ENCODE results near the gene MAGI2. TPM values are rescaled to one million over a fixed set of nuclear protein-coding genes. Genes with fewer than 3 reads are reported as not detected.

The MAGI2 gene
- total RNA-seq, 4 donors from 2014 or later = 0.98 to 4.8 (median 2.5) TPM

- no peaks in the 10 kb centered on the region for H3K9me3 ChIP-seq
- H3K27ac ChIP-seq = no peak overlapping the region
- no peaks in the 10 kb centered on the region for H3K4me1 ChIP-seq
- no peak for TF ChIP-seq POLR2A (IDR thresholded peaks at IDR 0.05)
- TF ChIP-seq POLR2AphosphoS5 (IDR thresholded peaks at IDR 0.05) = no peak
- TF ChIP-seq, protein P1, sequence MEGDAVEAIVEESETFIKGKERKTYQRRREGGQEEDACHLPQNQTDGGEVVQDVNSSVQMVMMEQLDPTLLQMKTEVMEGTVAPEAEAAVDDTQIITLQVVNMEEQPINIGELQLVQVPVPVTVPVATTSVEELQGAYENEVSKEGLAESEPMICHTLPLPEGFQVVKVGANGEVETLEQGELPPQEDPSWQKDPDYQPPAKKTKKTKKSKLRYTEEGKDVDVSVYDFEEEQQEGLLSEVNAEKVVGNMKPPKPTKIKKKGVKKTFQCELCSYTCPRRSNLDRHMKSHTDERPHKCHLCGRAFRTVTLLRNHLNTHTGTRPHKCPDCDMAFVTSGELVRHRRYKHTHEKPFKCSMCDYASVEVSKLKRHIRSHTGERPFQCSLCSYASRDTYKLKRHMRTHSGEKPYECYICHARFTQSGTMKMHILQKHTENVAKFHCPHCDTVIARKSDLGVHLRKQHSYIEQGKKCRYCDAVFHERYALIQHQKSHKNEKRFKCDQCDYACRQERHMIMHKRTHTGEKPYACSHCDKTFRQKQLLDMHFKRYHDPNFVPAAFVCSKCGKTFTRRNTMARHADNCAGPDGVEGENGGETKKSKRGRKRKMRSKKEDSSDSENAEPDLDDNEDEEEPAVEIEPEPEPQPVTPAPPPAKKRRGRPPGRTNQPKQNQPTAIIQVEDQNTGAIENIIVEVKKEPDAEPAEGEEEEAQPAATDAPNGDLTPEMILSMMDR (IDR thresholded peaks at IDR 0.05) = no peak
- TF ChIP-seq EP300 (IDR thresholded peaks at IDR 0.05) = no peak
- DNase-seq (ENCODE audit: low spot score in 2 of 2) = no peak
- WGBS = 57% methylated on average over 3 of the region's 3 CpGs
- no peaks in the 10 kb centered on the region for H3K27me3 ChIP-seq
- no peak overlapping the region for H3K4me3 ChIP-seq
- no peaks in the 10 kb centered on the region for H3K36me3 ChIP-seq
Measured at GRCh38 chr7:78345979-78346378, 1107.5 kb downstream of the MAGI2 start.

DNA sequence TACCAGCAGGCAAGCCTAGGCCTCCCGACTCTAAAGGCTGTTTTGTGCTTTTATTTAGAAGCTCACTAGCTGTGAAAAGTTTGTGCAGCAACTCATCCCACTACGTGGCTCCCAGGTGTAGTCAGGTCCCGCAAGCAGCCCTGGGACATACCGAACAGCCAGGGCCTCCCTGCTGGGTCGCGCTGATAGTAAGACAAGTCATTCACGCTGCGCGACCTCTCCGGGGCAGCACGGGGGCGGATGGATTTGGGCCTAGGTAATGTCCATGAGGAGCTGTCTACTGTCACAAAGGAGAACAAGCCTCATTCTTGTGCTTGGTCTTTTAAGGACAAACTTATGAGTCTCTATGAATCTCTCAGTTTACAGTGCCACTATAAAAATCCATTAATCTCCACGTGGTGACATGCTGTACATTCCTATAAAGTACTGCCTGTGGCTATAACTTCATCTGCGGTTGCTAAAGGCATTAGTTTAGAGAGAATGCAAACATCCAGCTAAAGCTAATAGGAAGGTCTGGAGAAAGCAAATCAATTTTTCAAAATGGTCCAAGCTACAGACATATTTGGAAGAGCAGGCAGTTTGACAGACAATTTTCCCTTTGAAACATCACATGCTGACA is 1108.1 kb downstream of the MAGI2 start:
- H3K9me3 ChIP-seq = no peaks in the 10 kb centered on the region
- DNase-seq (ENCODE audit: low spot score in 2 of 2) = no peak
- 68% methylated on average over 13 of the region's 14 CpGs for WGBS
- no peaks in the 10 kb centered on the region for H3K36me3 ChIP-seq
- no peak overlapping the region for H3K27ac ChIP-seq
- no peaks in the 10 kb centered on the region for H3K4me1 ChIP-seq
- TF ChIP-seq, protein P1 (IDR thresholded peaks at IDR 0.05) = no peak
- no peak for TF ChIP-seq EP300 (IDR thresholded peaks at IDR 0.05)
- TF ChIP-seq POLR2AphosphoS5 (IDR thresholded peaks at IDR 0.05) = no peak
- TF ChIP-seq POLR2A (IDR thresholded peaks at IDR 0.05) = no peak
- H3K4me3 ChIP-seq = no peak overlapping the region
- H3K27me3 ChIP-seq = no peaks in the 10 kb centered on the region

DNA sequence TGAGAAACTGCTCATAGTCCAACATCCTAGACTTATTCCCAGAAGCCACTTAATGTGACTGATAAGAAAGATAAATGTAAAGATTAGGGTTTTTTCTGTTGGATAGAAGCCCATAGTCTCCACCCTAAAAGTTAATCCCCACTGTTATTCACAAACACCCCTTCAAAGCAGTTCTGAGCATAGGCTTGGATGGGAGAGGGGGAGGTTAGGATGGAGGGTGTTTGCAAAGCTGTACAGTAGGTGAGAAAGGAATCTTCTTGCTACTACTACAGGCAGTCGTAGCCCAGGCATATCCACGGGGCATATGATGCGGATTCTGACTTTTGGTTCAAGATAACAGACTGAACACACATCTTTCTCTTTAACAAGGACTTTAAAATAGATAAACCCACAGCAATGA is 1119.0 kb downstream of the MAGI2 start:
- WGBS = 68% methylated on average over 3 of the region's 3 CpGs
- no peak for DNase-seq (ENCODE audit: low spot score in 2 of 2)
- H3K9me3 ChIP-seq = no peaks in the 10 kb centered on the region
- no peaks in the 10 kb centered on the region for H3K27me3 ChIP-seq
- no peak overlapping the region for H3K4me3 ChIP-seq
- no peak overlapping the region for H3K27ac ChIP-seq
- no peaks in the 10 kb centered on the region for H3K36me3 ChIP-seq
- peaks cover 4% of the 10 kb centered on the region for H3K4me1 ChIP-seq
- TF ChIP-seq EP300 (IDR thresholded peaks at IDR 0.05) (no peak), POLR2A (IDR thresholded peaks at IDR 0.05) (no peak), POLR2AphosphoS5 (IDR thresholded peaks at IDR 0.05) (no peak)
- TF ChIP-seq, protein P1 (IDR thresholded peaks at IDR 0.05) = no peak

GRCh38 chr7:78333530-78334425 is 1119.7 kb downstream of the MAGI2 start:
- Histone ChIP-seq H3K27ac (no peak overlapping the region), H3K27me3 (no peaks in the 10 kb centered on the region), H3K4me3 (no peak overlapping the region), H3K36me3 (no peaks in the 10 kb centered on the region), H3K9me3 (no peaks in the 10 kb centered on the region), H3K4me1 (peaks cover 4% of the 10 kb centered on the region)
- TF ChIP-seq, protein P1 (IDR thresholded peaks at IDR 0.05) = no peak
- TF ChIP-seq EP300 (IDR thresholded peaks at IDR 0.05) = no peak
- no peak for TF ChIP-seq POLR2AphosphoS5 (IDR thresholded peaks at IDR 0.05)
- no peak for TF ChIP-seq POLR2A (IDR thresholded peaks at IDR 0.05)
- WGBS = 91% methylated on average over 8 of the region's 8 CpGs
- no peak for DNase-seq (ENCODE audit: low spot score in 2 of 2)

GRCh38 chr7:78329001-78329655 is 1124.3 kb downstream of the MAGI2 start:
- Histone ChIP-seq H3K27me3 (no peaks in the 10 kb centered on the region), H3K9me3 (no peaks in the 10 kb centered on the region), H3K4me1 (peaks cover 2% of the 10 kb centered on the region), H3K27ac (no peak overlapping the region), H3K36me3 (no peaks in the 10 kb centered on the region), H3K4me3 (no peak overlapping the region)
- TF ChIP-seq POLR2A (IDR thresholded peaks at IDR 0.05) (no peak), EP300 (IDR thresholded peaks at IDR 0.05) (no peak), POLR2AphosphoS5 (IDR thresholded peaks at IDR 0.05) (no peak)
- TF ChIP-seq, protein P1 (IDR thresholded peaks at IDR 0.05) = no peak
- DNase-seq (ENCODE audit: low spot score in 2 of 2) = no peak
- 50% methylated on average over 1 of the region's 1 CpG for WGBS

Measured in suprapubic skin (tissue), 4 donors.